ENCODE results near the gene TPK1. TPM values are rescaled to one million over a fixed set of nuclear protein-coding genes. Genes with fewer than 3 reads are reported as not detected.

TPK1 gene
- total and polyA plus RNA-seq, 2 of the 13 experiments (the other 11 are each of a cell fraction or from before 2014, with no cell fraction given): 1.0 to 1.2 TPM

- ATAC-seq (no peak), DNase-seq (ENCODE audit: low spot score) (no peak), FAIRE-seq (no peak)
- Histone ChIP-seq H3K79me2 (ENCODE audit: insufficient read depth, low read length) (no peaks in the 10 kb centered on the region), H3K9me3 (ENCODE audit: low read length) (no peaks in the 10 kb centered on the region), H3K27me3 (ENCODE audit: control insufficient read depth in 1 of 2, insufficient read depth in 2 of 2, low read length in 2 of 2) (no peaks in the 10 kb centered on the region), H2AFZ (ENCODE audit: low read length) (no peak overlapping the region), H3K4me2 (ENCODE audit: low read depth, low read length) (no peak overlapping the region), H3K36me3 (replicated peaks in 1 of 2; ENCODE audit: control insufficient read depth in 1 of 2, insufficient read depth in 2 of 2, low read length in 2 of 2) (no peaks in the 10 kb centered on the region), H4K20me1 (ENCODE audit: insufficient read depth, low read length) (no peaks in the 10 kb centered on the region), H3K27ac (ENCODE audit: extremely low read length, insufficient read depth, low read length) (no peak overlapping the region), H3K4me1 (ENCODE audit: insufficient read depth, low read length) (no peaks in the 10 kb centered on the region), H3K9ac (ENCODE audit: insufficient read depth, low read depth, low read length) (no peak overlapping the region), H3K4me3 (replicated peaks in 1 of 3; ENCODE audit: insufficient read depth in 1 of 3, low read depth in 2 of 3, low read length in 3 of 3) (no peak overlapping the region)
- no peak for TF ChIP-seq ZNF326 (CRISPR knock-in tag; IDR thresholded peaks at IDR 0.05; ENCODE audit: borderline replicate concordance)
- TF ChIP-seq HNRNPLL (IDR thresholded peaks at IDR 0.05; ENCODE audit: low read depth, low read length, poor library complexity, severe bottlenecking): no peak
- no peak for TF ChIP-seq ZMAT3 (CRISPR knock-in tag; conservative IDR thresholded peaks at IDR 0.05)
- TF ChIP-seq ZNF572 (CRISPR knock-in tag; IDR thresholded peaks at IDR 0.05): no peak
- TF ChIP-seq TMF1 (CRISPR knock-in tag; IDR thresholded peaks at IDR 0.05; ENCODE audit: low read depth): no peak
- TF ChIP-seq ZNF792 (CRISPR knock-in tag; IDR thresholded peaks at IDR 0.05): no peak
- no peak for TF ChIP-seq ZNF329 (CRISPR knock-in tag; IDR thresholded peaks at IDR 0.05; ENCODE audit: low read depth)
- POLR2A ChIA-PET: no interaction called here
- CTCF ChIA-PET (ENCODE audit: low intra/inter-chr PET ratio, low total read pairs): no interaction called here
- 17% methylated on average over 4 of the region's 4 CpGs for WGBS (ENCODE audit: low lambda C conversion rate)
- BruUV-seq (replicated peaks): no TSS peak
- intact Hi-C loops (cut with micrococcal nuclease; ENCODE audit: unreplicated experiment): no loop called here
- in situ Hi-C loops (cut with HindIII; ENCODE audit: extremely low pct_ligation_motif_present, low pct_unique_long_range_greater_than_20kb): no loop called here
Observed at GRCh38 chr7:144488977-144489376, 346.9 kb downstream of the TPK1 start.

DNA sequence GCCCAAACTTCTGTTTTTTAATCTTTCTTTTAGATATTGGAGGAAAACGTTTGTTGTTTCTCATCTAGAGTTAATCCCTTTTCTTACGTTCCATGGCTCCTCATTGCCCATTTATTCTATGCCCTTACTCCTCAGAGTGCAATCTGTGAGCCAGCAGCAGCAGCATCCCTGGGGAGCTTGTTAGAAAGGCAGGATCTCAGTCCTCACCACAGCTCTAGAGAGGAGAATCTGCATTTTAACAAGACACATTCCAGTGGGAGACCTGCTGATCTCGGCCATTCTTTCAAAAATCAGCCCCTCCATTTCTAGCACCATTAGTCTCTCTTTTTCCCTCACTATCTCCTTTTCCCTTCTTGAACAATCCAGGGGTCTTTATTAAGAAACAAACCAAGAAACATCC lies 348.0 kb downstream of the TPK1 start:
- DNase-seq (ENCODE audit: low spot score): no peak
- no peak overlapping the region for H3K4me2 ChIP-seq (ENCODE audit: low read depth, low read length)
- no peaks in the 10 kb centered on the region for H3K4me1 ChIP-seq (ENCODE audit: insufficient read depth, low read length)
- H3K9me3 ChIP-seq (ENCODE audit: low read length): no peaks in the 10 kb centered on the region
- H3K27me3 ChIP-seq (ENCODE audit: control insufficient read depth in 1 of 2, insufficient read depth in 2 of 2, low read length in 2 of 2): no peaks in the 10 kb centered on the region
- CTCF ChIA-PET (ENCODE audit: low intra/inter-chr PET ratio, low total read pairs): no interaction called here
- no peak for ATAC-seq
- no peak for FAIRE-seq
- intact Hi-C loops (cut with micrococcal nuclease; ENCODE audit: unreplicated experiment): no loop called here
- no peak overlapping the region for H3K9ac ChIP-seq (ENCODE audit: insufficient read depth, low read depth, low read length)
- BruUV-seq (replicated peaks): no TSS peak
- no peak overlapping the region for H3K4me3 ChIP-seq (replicated peaks in 1 of 3; ENCODE audit: insufficient read depth in 1 of 3, low read depth in 2 of 3, low read length in 3 of 3)
- in situ Hi-C loops (cut with HindIII; ENCODE audit: extremely low pct_ligation_motif_present, low pct_unique_long_range_greater_than_20kb): no loop called here
- H3K27ac ChIP-seq (ENCODE audit: extremely low read length, insufficient read depth, low read length): no peak overlapping the region
- POLR2A ChIA-PET: no interaction called here
- no peaks in the 10 kb centered on the region for H4K20me1 ChIP-seq (ENCODE audit: insufficient read depth, low read length)
- no peaks in the 10 kb centered on the region for H3K79me2 ChIP-seq (ENCODE audit: insufficient read depth, low read length)
- 0% methylated on average over 3 of the region's 3 CpGs for WGBS (ENCODE audit: low lambda C conversion rate)
- no peak overlapping the region for H2AFZ ChIP-seq (ENCODE audit: low read length)
- H3K36me3 ChIP-seq (replicated peaks in 1 of 2; ENCODE audit: control insufficient read depth in 1 of 2, insufficient read depth in 2 of 2, low read length in 2 of 2): no peaks in the 10 kb centered on the region
- TF ChIP-seq HDAC6 (IDR thresholded peaks at IDR 0.05; ENCODE audit: low read depth, low read length) (no peak), ZNF775 (CRISPR knock-in tag; IDR thresholded peaks at IDR 0.05; ENCODE audit: borderline replicate concordance) (no peak), PHF21A (CRISPR knock-in tag; IDR thresholded peaks at IDR 0.05) (no peak), ZNF777 (CRISPR knock-in tag; IDR thresholded peaks at IDR 0.05) (no peak), SP1 (IDR thresholded peaks at IDR 0.05) (no peak), SP1 (CRISPR knock-in tag; IDR thresholded peaks at IDR 0.05) (no peak)
- TF ChIP-seq, protein P1, sequence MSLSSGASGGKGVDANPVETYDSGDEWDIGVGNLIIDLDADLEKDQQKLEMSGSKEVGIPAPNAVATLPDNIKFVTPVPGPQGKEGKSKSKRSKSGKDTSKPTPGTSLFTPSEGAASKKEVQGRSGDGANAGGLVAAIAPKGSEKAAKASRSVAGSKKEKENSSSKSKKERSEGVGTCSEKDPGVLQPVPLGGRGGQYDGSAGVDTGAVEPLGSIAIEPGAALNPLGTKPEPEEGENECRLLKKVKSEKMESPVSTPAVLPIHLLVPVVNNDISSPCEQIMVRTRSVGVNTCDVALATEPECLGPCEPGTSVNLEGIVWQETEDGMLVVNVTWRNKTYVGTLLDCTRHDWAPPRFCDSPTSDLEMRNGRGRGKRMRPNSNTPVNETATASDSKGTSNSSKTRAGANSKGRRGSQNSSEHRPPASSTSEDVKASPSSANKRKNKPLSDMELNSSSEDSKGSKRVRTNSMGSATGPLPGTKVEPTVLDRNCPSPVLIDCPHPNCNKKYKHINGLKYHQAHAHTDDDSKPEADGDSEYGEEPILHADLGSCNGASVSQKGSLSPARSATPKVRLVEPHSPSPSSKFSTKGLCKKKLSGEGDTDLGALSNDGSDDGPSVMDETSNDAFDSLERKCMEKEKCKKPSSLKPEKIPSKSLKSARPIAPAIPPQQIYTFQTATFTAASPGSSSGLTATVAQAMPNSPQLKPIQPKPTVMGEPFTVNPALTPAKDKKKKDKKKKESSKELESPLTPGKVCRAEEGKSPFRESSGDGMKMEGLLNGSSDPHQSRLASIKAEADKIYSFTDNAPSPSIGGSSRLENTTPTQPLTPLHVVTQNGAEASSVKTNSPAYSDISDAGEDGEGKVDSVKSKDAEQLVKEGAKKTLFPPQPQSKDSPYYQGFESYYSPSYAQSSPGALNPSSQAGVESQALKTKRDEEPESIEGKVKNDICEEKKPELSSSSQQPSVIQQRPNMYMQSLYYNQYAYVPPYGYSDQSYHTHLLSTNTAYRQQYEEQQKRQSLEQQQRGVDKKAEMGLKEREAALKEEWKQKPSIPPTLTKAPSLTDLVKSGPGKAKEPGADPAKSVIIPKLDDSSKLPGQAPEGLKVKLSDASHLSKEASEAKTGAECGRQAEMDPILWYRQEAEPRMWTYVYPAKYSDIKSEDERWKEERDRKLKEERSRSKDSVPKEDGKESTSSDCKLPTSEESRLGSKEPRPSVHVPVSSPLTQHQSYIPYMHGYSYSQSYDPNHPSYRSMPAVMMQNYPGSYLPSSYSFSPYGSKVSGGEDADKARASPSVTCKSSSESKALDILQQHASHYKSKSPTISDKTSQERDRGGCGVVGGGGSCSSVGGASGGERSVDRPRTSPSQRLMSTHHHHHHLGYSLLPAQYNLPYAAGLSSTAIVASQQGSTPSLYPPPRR (CRISPR knock-in tag; IDR thresholded peaks at IDR 0.05; ENCODE audit: borderline replicate concordance): no peak
- TF ChIP-seq, protein P2, sequence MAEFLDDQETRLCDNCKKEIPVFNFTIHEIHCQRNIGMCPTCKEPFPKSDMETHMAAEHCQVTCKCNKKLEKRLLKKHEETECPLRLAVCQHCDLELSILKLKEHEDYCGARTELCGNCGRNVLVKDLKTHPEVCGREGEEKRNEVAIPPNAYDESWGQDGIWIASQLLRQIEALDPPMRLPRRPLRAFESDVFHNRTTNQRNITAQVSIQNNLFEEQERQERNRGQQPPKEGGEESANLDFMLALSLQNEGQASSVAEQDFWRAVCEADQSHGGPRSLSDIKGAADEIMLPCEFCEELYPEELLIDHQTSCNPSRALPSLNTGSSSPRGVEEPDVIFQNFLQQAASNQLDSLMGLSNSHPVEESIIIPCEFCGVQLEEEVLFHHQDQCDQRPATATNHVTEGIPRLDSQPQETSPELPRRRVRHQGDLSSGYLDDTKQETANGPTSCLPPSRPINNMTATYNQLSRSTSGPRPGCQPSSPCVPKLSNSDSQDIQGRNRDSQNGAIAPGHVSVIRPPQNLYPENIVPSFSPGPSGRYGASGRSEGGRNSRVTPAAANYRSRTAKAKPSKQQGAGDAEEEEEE (CRISPR knock-in tag; IDR thresholded peaks at IDR 0.05; ENCODE audit: borderline replicate concordance): no peak

Measured in HepG2 (cell line).